Measurements from ENCODE around the gene WDR45B.
"Not testable (repeated sequence)": the region's sequence is repeated elsewhere in the genome, so short reads cannot be mapped to it uniquely, and the experiment has no call there.

The WDR45B gene

GRCh38 chr17:82587234-82588086, 60.8 kb downstream of the WDR45B start:
- no peak overlapping the region for H3K4me3 Mint-ChIP-seq
- H3K27ac Mint-ChIP-seq = peak overlapping the region; percentile 73
- DNase-seq = no peak
- H3K36me3 Mint-ChIP-seq (ENCODE audit: low read depth) = peaks cover 75% of the 10 kb centered on the region
- peaks cover 56% of the 10 kb centered on the region for H3K4me1 Mint-ChIP-seq (ENCODE audit: low read depth)
- H3K9me3 Mint-ChIP-seq = no peaks in the 10 kb centered on the region
- H3K27me3 Mint-ChIP-seq = no peaks in the 10 kb centered on the region

GRCh38 chr17:82586576-82587233, 61.5 kb downstream of the WDR45B start:
- Mint-ChIP-seq H3K36me3 (ENCODE audit: low read depth) (peaks cover 77% of the 10 kb centered on the region), H3K4me3 (no peak overlapping the region), H3K9me3 (no peaks in the 10 kb centered on the region), H3K4me1 (ENCODE audit: low read depth) (peaks cover 49% of the 10 kb centered on the region), H3K27me3 (no peaks in the 10 kb centered on the region), H3K27ac (peak overlapping the region; percentile 73)
- DNase-seq = no peak

- not testable (repeated sequence) for DNase-seq, H3K27me3 Mint-ChIP-seq, H3K4me3 Mint-ChIP-seq, H3K9me3 Mint-ChIP-seq
- peak overlapping the region; percentile 93 for H3K27ac Mint-ChIP-seq
- peaks cover 44% of the 10 kb centered on the region for H3K4me1 Mint-ChIP-seq (ENCODE audit: low read depth)
- peaks cover 79% of the 10 kb centered on the region for H3K36me3 Mint-ChIP-seq (ENCODE audit: low read depth)
These were observed 62.2 kb downstream of the WDR45B start for GRCh38 chr17:82585935-82586575.

GRCh38 chr17:82583720-82584234, 64.5 kb downstream of the WDR45B start:
- Mint-ChIP-seq H3K4me3 (peak overlapping the region; percentile 36), H3K27me3 (no peaks in the 10 kb centered on the region), H3K4me1 (ENCODE audit: low read depth) (peaks cover 45% of the 10 kb centered on the region), H3K27ac (peak overlapping the region; percentile 87), H3K9me3 (no peaks in the 10 kb centered on the region), H3K36me3 (ENCODE audit: low read depth) (peaks cover 73% of the 10 kb centered on the region)
- DNase-seq = peak; percentile 73

- H3K4me3 Mint-ChIP-seq = no peak overlapping the region
- no peaks in the 10 kb centered on the region for H3K27me3 Mint-ChIP-seq
- H3K9me3 Mint-ChIP-seq = no peaks in the 10 kb centered on the region
- peaks cover 74% of the 10 kb centered on the region for H3K36me3 Mint-ChIP-seq (ENCODE audit: low read depth)
- peaks cover 37% of the 10 kb centered on the region for H3K4me1 Mint-ChIP-seq (ENCODE audit: low read depth)
- DNase-seq = no peak
- H3K27ac Mint-ChIP-seq = peak overlapping the region; percentile 14
These were observed 65.5 kb downstream of the WDR45B start for GRCh38 chr17:82582709-82583108.

- H3K36me3 Mint-ChIP-seq (ENCODE audit: low read depth) = peaks cover 72% of the 10 kb centered on the region
- H3K4me1 Mint-ChIP-seq (ENCODE audit: low read depth) = peaks cover 32% of the 10 kb centered on the region
- no peaks in the 10 kb centered on the region for H3K27me3 Mint-ChIP-seq
- no peak for DNase-seq
- H3K4me3 Mint-ChIP-seq = no peak overlapping the region
- peak overlapping the region; percentile 11 for H3K27ac Mint-ChIP-seq
- H3K9me3 Mint-ChIP-seq = no peaks in the 10 kb centered on the region
These were observed 66.0 kb downstream of the WDR45B start for GRCh38 chr17:82582213-82582612.

GRCh38 chr17:82579969-82580368, 68.3 kb downstream of the WDR45B start:
- not testable (repeated sequence) for H3K27me3 Mint-ChIP-seq, H3K9me3 Mint-ChIP-seq, H3K4me3 Mint-ChIP-seq, DNase-seq
- H3K27ac Mint-ChIP-seq = peak overlapping the region; percentile 59
- peaks cover 22% of the 10 kb centered on the region for H3K4me1 Mint-ChIP-seq (ENCODE audit: low read depth)
- peaks cover 72% of the 10 kb centered on the region for H3K36me3 Mint-ChIP-seq (ENCODE audit: low read depth)

GRCh38 chr17:82577300-82577699, 70.9 kb downstream of the WDR45B start:
- Mint-ChIP-seq H3K27ac (no peak overlapping the region), H3K9me3 (no peaks in the 10 kb centered on the region), H3K36me3 (ENCODE audit: low read depth) (peaks cover 73% of the 10 kb centered on the region), H3K4me3 (no peak overlapping the region), H3K4me1 (ENCODE audit: low read depth) (peaks cover 3% of the 10 kb centered on the region), H3K27me3 (no peaks in the 10 kb centered on the region)
- DNase-seq = no peak

- not testable (repeated sequence) for H3K27me3 Mint-ChIP-seq; H3K9me3 Mint-ChIP-seq; H3K4me3 Mint-ChIP-seq; H3K27ac Mint-ChIP-seq; DNase-seq; H3K4me1 Mint-ChIP-seq (ENCODE audit: low read depth)
- H3K36me3 Mint-ChIP-seq (ENCODE audit: low read depth) = peaks cover 79% of the 10 kb centered on the region
These were observed 72.5 kb downstream of the WDR45B start for GRCh38 chr17:82575581-82576221.

- Mint-ChIP-seq H3K27ac (no peak overlapping the region), H3K27me3 (no peaks in the 10 kb centered on the region)
These were observed 74.2 kb downstream of the WDR45B start for GRCh38 chr17:82574041-82574440.

GRCh38 chr17:82571855-82572254, 76.4 kb downstream of the WDR45B start:
- DNase-seq = no peak
- Mint-ChIP-seq H3K4me1 (ENCODE audit: low read depth) (no peaks in the 10 kb centered on the region), H3K4me3 (no peak overlapping the region), H3K27ac (no peak overlapping the region), H3K27me3 (no peaks in the 10 kb centered on the region), H3K36me3 (ENCODE audit: low read depth) (peaks cover 94% of the 10 kb centered on the region), H3K9me3 (no peaks in the 10 kb centered on the region)

More at GRCh38 chr17:82574041-82574440, 74.2 kb downstream of the WDR45B start:
- H3K4me3 Mint-ChIP-seq = no peak overlapping the region
- H3K9me3 Mint-ChIP-seq = no peaks in the 10 kb centered on the region
- H3K4me1 Mint-ChIP-seq (ENCODE audit: low read depth) = peaks cover under 1% of the 10 kb centered on the region
- no peak for DNase-seq
- peaks cover 94% of the 10 kb centered on the region for H3K36me3 Mint-ChIP-seq (ENCODE audit: low read depth)

GRCh38 chr17:82570277-82570676, 78.0 kb downstream of the WDR45B start:
- Mint-ChIP-seq H3K27me3 (no peaks in the 10 kb centered on the region), H3K4me3 (no peak overlapping the region), H3K9me3 (no peaks in the 10 kb centered on the region), H3K4me1 (ENCODE audit: low read depth) (no peaks in the 10 kb centered on the region), H3K36me3 (ENCODE audit: low read depth) (peaks cover 98% of the 10 kb centered on the region), H3K27ac (peak overlapping the region; percentile 37)
- DNase-seq = no peak

- H3K36me3 Mint-ChIP-seq (ENCODE audit: low read depth) = peaks cover 97% of the 10 kb centered on the region
These were observed 78.6 kb downstream of the WDR45B start for GRCh38 chr17:82569621-82570020.

GRCh38 chr17:82568997-82569393, 79.2 kb downstream of the WDR45B start:
- no peak overlapping the region for H3K27ac Mint-ChIP-seq
- H3K36me3 Mint-ChIP-seq (ENCODE audit: low read depth) = peaks cover 92% of the 10 kb centered on the region
- H3K4me3 Mint-ChIP-seq = no peak overlapping the region
- no peak for DNase-seq
- no peaks in the 10 kb centered on the region for H3K27me3 Mint-ChIP-seq
- no peaks in the 10 kb centered on the region for H3K4me1 Mint-ChIP-seq (ENCODE audit: low read depth)
- no peaks in the 10 kb centered on the region for H3K9me3 Mint-ChIP-seq

More at GRCh38 chr17:82569621-82570020, 78.6 kb downstream of the WDR45B start:
- no peak overlapping the region for H3K4me3 Mint-ChIP-seq
- no peak for DNase-seq
- no peaks in the 10 kb centered on the region for H3K9me3 Mint-ChIP-seq
- no peak overlapping the region for H3K27ac Mint-ChIP-seq
- H3K27me3 Mint-ChIP-seq = no peaks in the 10 kb centered on the region
- no peaks in the 10 kb centered on the region for H3K4me1 Mint-ChIP-seq (ENCODE audit: low read depth)

Measured in activated T-cell treated with anti-CD3 and anti-CD28 coated beads, Interleukin-2, amount 50 U/mL, for 24 hours (primary cell).